GM18526 (cell line): ENCODE measurements around the gene MOCOS.

Source experiments
- POLR2A ChIP-seq: IDR thresholded peaks from 3 replicates; pipeline ENCODE4 v1.6.1; 2011; ENCODE audit not compliant: insufficient read length; ENCODE audit errors: extremely low read depth

The MOCOS gene

DNA sequence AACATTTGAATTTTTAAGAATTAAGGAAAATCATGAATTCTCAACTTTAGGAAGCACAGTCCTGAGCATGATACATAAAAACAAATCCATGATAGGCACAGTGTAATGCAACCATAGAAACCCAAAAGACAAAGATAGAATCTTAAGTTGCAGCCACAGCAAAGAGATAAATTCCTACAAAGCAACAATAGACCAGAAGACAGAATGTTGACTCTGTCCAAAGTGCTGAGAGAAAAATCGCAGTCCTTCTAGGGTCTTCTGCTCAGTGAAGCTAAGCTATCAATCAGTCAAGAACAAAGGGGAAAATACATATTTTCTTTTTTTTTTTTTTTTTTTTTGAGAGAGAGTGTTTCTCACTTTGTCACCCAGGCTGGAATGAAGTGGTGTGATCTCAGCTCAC lies 88.3 kb downstream of the MOCOS start:
- TF ChIP-seq POLR2A = no peak

DNA sequence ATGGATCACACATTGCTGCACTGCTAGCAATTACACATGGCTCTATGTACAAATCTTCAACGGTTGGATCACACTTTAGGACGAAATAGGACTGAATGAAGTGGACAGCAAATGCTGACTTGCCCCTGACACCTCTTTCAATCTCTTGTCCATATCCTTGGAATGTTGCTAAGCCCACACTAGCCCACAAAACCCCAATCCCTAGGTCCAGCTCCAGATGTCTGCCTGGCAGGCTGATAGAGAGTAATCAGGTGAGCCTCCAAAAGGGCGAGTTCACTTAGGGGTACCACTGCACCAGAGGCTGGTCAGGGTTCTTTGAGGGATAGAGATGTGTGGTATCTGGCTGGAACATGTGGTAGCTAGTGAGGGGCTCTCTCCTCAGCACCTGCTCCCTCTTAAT lies 91.7 kb downstream of the MOCOS start:
- no peak for TF ChIP-seq POLR2A

DNA sequence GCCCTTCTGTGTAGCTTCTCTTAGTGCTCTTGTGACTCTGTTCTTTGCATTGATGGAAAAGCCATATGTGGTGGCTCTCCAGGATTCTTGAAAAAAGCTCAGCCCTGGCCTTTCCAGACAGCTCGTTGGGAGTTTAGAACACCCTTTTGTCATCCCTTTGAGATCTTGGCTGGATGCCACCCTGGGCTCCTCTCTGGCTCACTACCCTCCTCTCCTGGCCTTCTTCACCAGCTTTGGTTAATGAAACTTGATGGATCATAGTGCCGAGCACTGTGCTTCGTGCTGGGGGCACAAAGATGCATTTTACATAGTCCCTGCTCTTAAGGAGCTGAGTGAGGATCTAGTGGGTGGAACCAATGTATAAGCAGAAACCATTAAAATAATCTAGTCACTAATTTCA lies 94.6 kb downstream of the MOCOS start:
- TF ChIP-seq POLR2A = no peak

DNA sequence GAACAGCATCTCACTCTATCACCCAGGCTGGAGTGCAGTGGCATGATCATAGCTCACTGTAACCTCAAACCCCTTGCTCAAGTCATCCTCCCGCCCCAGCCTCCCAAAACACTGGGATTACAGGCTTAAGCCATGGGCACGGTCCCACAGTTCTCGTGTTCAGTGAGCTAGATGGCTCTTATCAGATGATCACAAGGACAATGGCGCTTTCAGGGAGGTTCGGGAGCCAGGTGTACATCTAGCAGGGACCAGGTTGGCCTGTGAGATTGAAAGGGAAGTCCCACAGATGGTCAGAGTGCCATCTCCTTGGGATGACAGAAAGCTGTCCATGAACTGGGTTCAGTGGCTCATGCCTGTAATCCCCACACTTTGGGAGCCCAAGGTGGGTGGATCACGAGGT lies 96.2 kb downstream of the MOCOS start:
- no peak for TF ChIP-seq POLR2A

DNA sequence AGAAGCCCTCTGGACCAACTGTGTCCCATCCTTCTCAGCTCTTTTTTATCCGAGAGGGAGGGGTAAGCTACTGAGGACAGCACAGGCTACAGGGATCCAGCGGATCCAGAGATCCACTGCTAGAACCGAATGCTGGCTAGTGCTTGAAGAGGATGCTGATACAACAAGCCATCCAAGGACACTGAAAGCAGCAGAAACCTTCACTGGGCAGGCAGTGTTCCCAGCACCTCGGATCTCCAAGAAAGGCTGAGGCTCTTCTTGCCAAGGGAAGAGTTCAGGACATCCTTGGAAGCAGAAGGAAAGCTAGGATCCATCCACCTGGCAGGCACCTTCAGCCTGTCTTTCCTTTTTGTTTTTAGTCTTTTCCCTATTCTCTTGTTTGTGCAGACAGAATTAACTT lies 97.0 kb downstream of the MOCOS start:
- TF ChIP-seq POLR2A = no peak

DNA sequence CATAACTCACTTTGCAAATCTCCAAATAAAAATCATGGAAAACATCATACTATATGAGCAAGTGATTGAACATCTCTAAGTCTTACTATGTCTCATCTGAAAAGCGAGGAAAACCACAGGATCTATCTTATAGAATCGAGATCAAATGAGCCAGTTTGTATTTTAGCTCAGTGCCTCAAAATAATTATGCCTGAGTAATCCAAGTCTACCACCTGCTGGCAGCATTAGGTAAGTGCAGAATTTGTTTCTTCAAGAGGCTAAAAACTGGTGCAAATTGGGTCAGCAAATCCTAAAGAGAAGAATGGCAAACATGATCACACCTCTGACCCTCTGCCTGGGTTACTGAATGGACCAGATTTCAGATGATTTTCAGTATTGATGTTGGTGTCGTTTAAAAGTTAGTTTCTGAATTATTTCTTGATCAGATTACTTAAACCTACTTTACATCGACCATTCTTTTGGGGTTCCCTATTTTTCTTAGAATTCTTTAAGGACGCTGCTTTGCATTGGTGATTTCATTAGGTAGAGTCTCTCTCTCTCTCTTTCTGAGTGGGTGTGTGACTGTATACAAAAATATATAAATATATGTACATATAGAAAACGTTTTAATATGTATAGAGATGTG lies 97.5 kb downstream of the MOCOS start:
- TF ChIP-seq POLR2A = no peak

DNA sequence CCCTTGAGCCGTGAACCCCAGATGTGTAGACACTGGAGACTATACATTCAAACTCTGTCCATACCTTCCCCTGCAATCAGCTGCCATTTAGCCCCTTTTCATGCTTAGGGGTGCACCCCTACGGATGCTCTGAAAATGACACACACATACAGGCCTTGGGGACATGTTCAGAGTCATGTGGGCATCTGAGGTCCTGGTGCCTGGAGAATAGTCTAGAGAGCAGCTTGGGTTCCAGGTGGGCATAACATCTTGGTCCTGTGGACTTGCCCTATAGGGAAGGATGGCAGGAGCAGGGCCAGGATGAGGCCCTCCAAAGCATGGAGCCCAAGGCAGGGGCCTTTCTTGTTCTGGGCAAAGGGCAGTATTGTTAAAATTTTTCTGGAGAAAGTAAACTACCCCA lies 100.4 kb downstream of the MOCOS start:
- TF ChIP-seq POLR2A = no peak

DNA sequence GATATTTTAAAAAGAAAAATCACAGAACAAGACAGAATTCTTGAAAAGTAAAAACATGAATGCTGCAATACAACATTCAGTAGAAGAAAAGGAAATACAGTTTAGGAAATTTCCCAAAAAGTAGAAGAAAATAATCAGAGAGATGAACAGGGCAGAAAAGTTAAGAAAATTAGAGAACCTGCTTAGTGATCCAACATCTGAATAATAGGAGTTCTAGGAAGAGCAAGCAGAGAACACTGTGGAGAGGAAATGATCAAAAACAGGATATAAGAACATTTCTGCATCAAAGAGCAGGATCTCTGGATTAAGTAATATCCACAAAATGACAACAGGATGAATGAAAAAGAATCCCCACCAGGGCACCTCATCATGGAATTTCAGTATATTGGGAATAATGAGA lies 101.4 kb downstream of the MOCOS start:
- TF ChIP-seq POLR2A = no peak

DNA sequence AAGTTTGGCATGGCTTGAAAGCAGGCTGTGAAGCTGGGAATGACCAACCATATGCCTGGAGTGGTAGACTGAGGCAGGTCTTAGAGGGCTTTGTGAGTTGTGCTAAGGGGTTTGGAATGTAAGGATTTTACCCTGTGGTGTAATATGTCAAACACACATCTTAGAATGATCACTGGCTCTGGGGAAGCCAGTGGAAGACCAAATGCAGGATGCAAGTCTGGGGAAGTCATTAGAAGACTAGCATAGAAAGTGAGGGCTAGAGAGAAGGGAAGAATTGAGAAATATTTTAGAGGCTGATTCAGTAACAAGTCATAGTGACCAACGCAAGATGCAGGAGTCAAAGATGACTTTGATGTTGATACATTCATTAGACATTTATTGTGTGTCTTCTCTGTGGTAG lies 106.7 kb downstream of the MOCOS start:
- no peak for TF ChIP-seq POLR2A

DNA sequence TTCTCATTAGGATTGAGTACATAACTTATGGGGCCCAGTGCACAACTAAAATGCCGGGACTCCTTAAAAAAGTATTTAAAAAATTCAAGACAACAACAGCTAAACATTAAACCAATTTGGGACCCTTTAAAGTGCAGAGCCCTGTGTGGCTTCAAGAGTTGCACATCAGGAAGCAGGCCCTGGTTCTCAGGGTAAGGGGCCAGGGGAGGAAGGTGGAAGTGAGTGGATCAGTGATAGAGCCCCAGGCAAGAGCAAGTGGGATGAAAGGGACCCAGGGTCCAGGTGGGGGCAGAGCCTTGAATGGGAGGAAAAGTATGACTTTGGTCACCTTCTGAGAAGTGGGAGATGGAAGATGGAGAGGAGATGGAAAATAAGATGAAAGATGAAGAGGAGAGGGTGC lies 107.9 kb downstream of the MOCOS start:
- TF ChIP-seq POLR2A = no peak

DNA sequence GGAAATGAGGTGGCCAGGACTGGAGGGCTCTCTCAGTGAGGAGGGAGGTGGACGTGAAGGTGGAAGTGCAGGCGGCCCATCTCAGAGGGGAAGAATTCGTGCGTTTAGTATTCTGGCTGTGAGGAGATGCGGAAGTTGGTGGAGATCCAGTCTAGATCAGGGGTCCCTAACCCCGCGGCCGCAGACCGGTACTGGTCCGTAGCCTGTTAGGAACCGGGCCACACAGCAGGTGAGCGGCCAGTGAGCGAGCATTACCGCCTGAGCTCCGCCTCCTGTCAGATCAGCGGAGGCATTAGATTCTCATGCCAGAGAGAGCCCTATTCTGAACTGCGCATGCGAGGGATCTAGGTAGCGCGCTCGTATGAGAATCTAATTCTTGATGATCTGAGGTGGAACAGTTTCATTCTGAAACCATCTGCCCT lies 108.6 kb downstream of the MOCOS start:
- no peak for TF ChIP-seq POLR2A

DNA sequence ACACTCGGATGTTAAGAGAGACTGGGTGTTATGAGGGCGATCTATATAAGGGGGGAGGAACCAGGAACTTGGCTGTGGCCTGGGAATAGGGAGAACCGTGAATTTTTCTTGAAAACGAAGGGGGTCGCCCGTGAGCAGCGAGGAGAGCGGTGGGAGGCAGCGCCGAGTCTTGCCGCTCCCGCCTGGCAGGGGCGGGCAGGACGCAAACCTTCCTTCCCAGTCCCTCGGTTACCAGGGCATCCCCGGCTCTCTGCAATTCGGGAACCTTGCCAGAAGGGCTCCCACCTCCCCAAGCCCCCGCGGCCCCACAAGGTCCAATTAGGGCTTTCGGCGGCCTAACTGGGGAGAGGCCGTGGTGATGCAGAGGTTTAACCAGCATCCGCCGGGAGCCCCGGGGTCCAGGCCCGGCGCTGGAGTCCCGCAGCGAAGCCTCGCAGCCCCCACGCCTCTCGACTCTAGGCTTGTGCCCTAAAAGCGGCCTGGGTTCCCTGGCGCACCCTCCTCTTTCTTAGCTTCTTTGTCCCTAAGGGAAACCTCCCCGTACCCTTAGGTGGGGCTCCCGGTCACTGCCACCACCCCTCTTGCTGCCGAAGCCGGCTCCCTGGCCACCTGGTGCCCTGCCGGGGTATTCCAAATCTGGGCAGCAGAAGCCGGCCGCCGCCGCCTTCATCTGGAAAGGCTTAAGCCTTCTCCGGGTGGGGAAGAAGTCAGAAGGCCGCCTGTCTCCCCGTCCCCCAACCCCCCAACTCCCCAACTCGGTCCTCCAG lies 109.5 kb downstream of the MOCOS start:
- TF ChIP-seq POLR2A = no peak

DNA sequence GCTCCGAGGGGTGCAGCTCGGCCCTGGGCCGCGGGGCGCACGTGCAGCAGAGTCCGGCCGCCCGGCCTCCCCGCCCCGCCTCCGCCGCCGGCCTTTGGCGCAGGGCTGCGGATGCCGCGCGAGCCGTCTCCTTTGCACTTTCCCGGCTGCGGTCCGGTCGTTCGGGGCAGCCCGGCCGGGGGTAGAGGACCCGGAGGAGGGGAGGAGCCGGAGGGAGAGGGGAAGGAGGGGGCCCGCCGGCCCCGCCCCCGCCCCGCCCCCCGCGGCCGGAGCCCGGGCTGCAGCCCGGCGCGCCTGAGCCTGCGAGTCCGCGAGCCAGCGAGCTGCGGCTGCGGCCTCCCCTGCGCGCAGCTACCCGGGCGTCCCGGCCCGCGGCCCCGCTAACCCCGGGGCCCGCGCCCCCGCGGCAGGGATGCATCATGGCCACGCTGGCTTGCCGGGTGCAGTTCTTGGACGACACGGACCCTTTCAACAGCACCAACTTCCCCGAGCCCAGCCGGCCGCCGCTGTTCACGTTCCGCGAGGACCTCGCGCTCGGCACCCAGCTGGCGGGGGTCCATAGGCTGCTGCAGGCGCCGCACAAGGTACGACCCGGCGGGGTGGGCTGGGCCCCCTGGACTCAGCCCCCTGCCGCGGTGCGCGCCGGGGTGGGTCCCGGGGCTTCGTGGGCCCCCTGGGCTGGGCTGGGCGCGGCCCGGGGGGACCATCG lies 110.3 kb downstream of the MOCOS start, which contains the start of gene FHOD3:
FHOD3 (plus strand) TSS at position 297 of the 709 bp plus-strand sequence; CDS start at position 420, 123 bp downstream.
- TF ChIP-seq POLR2A = no peak

DNA sequence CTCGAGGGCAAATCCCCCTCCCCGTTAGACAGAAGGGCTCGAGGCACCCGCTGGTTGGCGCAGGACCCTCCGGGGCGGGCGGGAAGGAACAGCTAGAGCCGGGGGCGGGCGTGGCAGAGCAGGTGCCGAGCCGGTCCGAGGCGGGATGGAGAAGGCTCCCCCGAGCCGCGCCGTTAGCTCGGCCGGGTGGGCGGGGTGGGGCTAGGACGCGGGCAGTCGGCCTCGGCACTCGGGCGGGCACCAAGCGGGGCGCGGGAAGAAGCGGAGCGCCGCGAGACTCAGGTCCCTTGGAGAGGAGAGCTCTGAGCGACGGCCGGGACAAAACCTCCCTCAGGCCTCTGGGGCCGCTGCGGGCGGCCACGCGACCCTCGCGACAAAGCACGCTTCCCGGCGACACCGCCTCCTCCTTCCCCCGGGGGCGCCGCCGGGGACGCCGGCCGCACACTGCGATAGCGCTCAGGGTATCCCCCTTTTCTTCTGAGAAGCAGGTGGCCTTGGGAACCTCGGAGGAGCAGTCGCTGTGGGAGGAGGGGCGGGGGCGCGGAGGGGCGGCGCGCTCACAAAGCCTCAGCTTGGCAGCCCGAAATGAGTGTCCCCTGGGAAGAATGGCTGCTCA lies 110.9 kb downstream of the MOCOS start:
- no peak for TF ChIP-seq POLR2A

DNA sequence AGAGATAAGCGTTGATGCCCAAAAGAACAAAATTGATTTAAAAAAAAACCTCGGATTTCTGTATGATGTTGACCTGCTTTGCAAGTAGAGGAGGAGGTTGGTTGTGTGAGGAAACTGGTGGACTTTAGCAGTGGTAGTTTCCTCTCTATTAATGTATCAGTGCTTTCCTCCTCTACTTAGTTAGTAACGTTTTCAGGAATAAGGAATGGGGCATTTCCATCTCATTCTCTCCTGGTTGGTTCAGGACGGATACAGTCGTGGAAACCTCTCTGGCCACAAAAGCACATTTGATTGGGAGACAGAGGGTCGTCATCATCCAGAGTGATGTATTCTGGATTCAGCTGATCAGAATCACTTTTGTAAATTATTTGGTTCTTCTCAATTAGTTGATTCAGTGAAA lies 111.7 kb downstream of the MOCOS start:
- TF ChIP-seq POLR2A = no peak

DNA sequence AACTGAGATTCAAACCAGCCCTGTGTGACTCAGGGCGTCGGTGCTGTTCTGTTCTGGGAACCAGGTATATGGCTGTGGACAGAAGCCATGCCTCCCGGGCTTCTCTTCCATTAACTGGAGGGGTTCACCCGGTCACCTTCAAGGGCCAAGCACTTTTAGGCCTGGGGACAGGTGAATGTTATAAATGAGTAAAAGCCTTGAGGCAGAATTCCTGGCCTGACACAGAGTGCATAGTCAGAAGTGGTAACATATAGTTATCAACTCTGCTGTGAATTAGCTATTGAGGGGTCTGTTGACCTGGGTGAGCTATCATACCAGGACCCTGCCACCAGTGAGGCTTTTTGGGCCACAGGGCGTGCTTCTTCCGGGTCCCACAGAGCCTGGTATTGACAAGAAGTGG lies 112.9 kb downstream of the MOCOS start:
- TF ChIP-seq POLR2A = no peak

DNA sequence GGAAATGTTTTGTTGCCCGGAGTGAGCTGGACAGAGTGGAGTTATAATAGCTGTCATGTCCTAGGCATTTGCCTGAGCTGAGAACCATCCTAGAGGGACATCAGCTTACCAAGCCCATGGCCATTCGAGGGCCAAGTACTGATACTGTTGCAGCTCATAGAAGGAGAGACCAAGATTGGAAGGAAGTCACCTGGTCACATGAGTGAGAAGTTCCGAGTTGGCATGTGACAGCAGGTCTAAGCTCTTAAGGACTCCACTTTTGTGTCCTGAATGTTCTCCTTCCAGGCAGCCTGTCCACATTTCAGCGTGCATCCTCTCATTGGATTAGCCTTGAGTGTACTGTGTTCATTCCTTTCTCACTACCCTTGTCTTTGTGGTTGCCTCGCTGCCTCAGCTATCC lies 114.6 kb downstream of the MOCOS start:
- no peak for TF ChIP-seq POLR2A
